ENCODE measurements around the gene PDE1C.

DNA sequence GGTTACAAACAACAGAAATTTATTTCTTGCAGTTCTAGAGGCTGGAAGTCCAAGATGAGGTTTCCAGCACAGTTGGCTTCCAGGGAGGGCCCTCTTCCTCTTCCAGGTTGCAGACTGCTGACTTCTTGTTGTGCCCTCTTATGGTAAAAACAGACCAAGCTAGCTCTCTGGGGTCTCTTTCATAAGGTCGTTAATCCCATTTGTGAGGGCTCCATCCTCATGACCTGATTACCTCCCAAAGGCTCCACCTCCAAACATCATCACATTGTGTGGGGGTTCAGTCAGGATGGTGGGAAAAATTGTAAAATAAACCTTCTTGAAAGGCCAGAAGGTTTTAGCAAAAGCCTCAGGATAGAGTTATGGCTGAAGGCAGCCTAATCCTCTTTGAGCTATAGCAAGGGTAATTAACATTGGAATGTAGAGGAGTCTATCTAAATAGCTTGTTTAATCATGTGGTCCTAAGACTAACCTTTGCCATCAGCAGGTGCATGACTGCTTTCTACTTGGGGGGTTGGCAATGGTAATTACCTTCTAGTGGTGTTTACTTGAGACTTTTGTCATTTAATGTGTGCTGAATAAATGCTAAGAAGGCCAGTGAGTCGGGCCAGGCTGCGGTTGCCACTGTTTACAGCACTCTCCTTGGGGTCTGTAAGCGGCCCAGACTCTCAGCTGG, 302.4 kb downstream of the PDE1C start:
- TF ChIP-seq, protein P1, sequence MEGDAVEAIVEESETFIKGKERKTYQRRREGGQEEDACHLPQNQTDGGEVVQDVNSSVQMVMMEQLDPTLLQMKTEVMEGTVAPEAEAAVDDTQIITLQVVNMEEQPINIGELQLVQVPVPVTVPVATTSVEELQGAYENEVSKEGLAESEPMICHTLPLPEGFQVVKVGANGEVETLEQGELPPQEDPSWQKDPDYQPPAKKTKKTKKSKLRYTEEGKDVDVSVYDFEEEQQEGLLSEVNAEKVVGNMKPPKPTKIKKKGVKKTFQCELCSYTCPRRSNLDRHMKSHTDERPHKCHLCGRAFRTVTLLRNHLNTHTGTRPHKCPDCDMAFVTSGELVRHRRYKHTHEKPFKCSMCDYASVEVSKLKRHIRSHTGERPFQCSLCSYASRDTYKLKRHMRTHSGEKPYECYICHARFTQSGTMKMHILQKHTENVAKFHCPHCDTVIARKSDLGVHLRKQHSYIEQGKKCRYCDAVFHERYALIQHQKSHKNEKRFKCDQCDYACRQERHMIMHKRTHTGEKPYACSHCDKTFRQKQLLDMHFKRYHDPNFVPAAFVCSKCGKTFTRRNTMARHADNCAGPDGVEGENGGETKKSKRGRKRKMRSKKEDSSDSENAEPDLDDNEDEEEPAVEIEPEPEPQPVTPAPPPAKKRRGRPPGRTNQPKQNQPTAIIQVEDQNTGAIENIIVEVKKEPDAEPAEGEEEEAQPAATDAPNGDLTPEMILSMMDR (conservative IDR thresholded peaks at IDR 0.05; ENCODE audit: low read length) = no peak
- no peak for TF ChIP-seq EZH2phosphoT487 (IDR thresholded peaks at IDR 0.05; ENCODE audit: borderline replicate concordance, low read depth, low read length)
